Activated effector memory CD4-positive, alpha-beta T cell treated with anti-CD3 and anti-CD28 coated beads, Interleukin-2, amount 50 U/mL, for 16 hours (primary cell): ENCODE measurements around the gene ERMN.
"Not testable (repeated sequence)": the region's sequence is repeated elsewhere in the genome, so short reads cannot be mapped to it uniquely, and the experiment has no call there.

Experiments
- DNase-seq: peaks from one replicate; pipeline ENCODE4 v3.0.0-alpha.2; 2020

ERMN gene, protein sequence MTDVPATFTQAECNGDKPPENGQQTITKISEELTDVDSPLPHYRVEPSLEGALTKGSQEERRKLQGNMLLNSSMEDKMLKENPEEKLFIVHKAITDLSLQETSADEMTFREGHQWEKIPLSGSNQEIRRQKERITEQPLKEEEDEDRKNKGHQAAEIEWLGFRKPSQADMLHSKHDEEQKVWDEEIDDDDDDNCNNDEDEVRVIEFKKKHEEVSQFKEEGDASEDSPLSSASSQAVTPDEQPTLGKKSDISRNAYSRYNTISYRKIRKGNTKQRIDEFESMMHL

DNA sequence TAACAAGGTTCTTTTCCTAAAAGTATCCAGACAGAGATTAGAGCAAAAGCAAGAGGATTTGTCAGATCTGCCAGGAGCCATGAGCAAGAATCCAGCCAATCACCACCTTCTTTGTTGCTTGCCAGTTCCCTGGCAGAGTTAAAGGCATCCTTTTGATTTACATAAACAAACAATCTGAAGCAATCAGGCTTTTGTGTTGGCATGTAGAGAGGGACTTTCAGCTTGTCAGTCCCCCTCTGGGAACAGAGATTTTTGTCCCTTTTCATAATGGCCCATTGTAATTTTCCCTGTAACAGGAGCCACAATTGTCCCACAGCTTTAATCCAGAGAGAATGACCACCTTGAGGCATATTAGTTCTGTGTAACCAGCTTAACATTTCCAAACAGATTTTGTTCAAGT lies at the start of gene ERMN:
ERMN (minus strand) TSS at position 39 of the 400 bp plus-strand sequence. CDS start 182 bp downstream, outside the sequence.
- DNase-seq, result no peak

DNA sequence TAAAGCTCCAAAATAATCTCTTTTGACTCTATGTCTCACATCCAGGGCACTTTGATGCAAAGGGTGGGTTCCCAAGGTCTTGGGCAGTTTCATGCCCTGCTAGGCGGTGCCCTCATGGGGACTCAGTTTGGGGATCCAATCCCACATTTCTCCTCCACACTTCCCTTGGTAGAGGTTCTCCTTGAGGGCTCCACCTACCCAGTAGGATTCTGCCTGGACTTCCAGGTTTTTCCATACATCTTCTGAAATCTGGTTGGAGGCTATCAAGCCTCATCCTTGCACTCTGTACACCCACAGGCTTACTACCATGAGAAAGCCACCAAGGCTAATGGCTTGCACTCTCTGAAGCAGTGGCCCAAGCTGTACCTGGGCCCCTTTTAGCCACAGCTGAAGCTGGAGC lies 49.8 kb upstream of the ERMN start:
- DNase-seq, result no peak

DNA sequence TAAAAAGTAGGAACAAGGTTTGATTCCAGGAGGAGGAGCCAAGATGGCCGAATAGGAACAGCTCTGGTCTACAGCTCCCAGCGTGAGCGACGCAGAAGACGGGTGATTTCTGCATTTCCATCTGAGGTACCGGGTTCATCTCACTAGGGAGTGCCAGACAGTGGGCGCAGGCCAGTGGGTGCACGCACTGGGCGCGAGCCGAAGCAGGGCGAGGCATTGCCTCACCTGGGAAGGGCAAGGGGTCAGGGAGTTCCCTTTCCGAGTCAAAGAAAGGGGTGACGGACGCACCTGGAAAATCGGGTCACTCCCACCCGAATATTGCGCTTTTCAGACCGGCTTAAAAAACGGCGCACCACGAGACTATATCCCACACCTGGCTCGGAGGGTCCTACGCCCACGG lies 42.9 kb upstream of the ERMN start:
- not testable (repeated sequence) for DNase-seq

- DNase-seq, result no peak
These were observed 42.1 kb upstream of the ERMN start for GRCh38 chr2:157367704-157368103.

DNA sequence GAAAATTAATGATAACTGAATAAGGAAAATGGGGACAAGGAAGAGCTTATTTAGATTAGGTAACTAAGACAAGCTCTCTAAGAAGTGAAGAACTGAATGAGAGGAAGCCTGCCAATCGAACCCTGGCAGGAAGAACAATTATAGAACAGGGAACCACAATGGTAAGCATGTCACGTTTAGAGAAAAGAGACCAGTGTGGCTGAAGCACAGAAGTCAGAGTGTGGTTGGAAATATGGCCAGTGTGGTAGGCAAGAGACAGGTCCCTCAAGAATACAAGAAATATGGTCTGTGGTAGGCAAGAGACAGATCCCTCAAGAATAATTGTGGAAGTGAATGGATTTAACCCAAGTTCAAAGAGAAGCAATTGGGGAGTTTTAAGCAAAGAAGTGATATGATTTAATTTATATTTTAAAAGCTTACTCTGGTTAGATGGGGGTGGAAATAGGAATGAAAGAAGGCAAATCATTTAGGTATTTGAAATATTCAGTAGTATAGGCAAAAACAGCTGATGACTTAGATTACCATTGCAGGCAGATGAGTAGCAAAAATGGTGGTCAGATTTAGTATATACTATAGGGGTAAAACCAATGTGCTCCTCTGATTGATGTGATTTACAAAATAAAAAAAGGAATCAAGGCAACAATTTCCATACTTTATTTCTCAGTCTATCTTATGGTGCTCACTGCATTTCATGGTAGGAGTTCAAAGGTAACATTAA lies 38.8 kb upstream of the ERMN start:
- no peak for DNase-seq

DNA sequence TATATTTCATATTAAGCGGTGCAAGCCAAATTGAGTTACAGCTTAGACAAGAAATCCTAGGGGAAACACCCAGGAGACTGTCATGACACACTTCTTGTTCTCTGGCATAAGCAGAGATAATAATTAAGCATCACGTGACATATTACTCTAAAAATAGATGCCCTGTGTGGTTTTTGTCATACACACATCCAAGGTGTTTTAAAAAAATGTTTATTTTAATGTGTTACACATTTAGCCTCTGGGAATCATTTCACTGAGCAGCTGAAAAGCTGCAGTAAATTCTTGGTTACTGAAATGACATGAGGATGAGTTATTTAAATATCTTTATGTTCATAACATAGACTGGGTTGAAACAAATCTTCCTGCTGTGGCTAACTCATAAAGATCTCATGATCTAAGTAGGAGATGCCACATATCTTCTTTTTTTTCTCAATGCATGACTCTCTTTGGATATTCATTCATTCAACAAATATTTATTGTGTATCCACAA lies 38.0 kb upstream of the ERMN start:
- no peak for DNase-seq

DNA sequence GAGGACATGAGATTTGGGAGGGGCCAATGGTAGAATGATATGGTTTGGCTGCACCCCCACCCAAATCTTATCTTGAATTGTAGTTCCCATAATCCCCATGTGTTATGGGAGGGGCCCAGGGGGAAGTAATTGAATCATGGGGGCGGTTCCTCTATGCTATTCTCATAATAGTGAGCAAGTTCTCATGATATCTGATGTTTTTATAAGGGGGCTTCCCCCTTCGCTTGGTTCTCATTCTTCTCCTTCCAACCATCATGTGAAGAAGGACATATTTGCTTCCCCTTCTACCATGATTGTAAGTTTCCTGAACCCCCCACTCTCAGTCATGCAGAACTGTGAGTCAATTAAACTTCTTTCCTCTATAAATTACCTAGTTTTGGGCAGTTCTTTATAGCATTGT lies 37.0 kb upstream of the ERMN start:
- DNase-seq, result no peak

DNA sequence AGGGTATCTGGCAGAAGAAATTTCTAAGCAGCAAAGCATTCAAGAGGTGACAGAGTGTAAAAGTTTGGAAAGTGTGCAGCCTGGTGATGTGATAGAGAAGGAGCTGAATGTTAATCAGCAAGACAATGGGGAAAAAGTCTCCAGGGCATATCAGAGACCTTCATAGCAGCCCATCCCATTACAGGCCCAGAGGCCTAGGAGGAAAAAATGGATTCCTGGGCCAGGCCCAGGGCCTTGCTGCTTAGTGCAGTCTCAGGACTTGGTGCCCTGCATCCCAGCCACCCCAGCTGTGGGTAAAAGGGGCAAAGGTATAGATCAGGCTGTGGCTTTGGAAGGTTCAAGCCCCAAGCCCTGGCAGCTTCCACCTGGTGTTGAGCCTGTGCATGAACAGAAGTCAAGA lies 35.9 kb upstream of the ERMN start:
- no peak for DNase-seq

DNA sequence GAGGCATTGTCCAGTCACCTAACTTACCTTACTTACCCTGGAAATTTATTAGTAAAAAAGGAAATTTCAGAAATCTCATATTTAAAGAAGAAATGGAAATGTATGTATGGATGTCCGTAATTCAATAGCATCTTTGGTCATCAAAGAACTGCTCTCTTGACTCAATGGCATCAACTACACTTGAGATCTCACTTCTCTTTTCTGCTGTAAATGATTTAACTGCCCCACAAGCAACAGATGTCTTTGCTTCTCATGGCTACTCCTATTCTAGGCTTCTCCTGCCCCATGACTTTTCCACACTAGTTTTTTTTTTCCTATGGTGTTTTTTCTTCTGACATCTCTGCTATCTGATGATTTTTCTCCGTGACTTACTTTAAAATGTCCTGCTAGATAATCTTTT lies 34.0 kb upstream of the ERMN start:
- DNase-seq, result no peak

GRCh38 chr2:157355618-157356017 lies 30.0 kb upstream of the ERMN start:
- DNase-seq, result no peak

GRCh38 chr2:157349949-157350515 lies 24.4 kb upstream of the ERMN start:
- DNase-seq, result no peak

DNA sequence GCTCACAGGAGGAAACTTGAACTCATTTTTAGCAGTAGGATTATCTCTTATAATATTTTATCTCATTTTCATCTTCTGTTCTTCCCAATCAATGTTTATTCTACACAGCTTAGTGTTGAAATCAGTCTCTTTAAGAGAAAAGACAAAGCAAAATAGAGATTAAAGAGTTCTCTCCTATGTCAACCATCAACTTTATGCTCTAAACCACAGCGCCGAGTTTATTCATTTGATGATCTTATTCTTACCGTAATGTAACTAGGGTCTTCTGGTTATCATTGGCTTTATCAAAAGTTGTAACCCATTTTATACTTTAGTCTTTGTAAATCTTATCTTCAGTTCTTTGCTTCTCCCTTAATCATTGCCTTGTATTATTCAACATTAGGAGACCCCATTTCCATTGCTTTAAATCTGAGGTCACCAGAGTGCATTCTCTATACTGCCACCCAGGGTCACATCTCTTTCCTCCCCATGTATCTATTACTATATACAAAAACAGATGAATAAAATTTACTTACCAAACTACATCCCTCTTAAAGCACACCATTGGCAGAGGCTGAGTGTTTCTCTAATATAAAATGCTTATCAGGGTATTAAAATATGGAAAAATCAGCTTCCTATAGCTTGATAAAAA lies 22.8 kb upstream of the ERMN start:
- DNase-seq, result no peak

DNA sequence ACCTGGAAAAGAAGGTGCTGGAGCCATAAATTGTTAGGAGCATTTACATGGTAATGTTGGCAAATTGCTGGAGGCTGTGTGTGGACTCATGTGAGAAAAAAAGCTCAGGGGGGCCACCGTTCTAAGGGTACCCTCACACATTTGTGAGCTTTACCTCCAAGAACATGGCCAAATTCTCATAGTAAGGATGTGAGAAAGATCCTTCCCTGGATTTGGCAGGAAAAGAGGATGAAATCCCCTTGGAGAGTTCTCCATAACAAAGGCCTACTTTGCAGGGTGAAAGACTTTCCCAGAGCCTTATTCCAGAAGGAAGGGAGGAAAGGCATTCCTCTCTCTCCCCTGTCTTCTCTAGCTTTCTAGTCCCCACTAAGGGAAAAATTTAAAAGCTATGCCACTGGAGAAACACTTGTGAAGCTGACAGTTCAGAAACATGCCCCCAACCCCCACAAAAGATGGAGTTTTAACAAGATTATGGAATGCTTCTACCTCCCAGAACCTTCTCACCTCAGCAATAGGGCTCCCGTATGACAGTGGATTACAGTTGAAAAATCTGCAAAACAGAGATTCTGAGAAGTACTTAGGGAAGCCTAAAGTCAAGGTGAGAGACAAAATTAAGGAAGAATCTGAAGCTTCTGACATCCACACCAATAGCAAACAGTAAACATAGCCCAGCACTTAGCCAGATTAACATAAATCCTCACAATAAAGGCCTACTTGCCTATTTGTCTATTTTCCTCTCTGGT lies 20.2 kb upstream of the ERMN start:
- no peak for DNase-seq

GRCh38 chr2:157341381-157341780 lies 15.8 kb upstream of the ERMN start:
- not testable (repeated sequence) for DNase-seq

- no peak for DNase-seq
These were observed 14.5 kb upstream of the ERMN start for GRCh38 chr2:157339965-157340655.

- no peak for DNase-seq
These were observed 12.4 kb upstream of the ERMN start for GRCh38 chr2:157337978-157338377.

GRCh38 chr2:157336137-157337010 lies 10.8 kb upstream of the ERMN start:
- DNase-seq, result peak; percentile 71

DNA sequence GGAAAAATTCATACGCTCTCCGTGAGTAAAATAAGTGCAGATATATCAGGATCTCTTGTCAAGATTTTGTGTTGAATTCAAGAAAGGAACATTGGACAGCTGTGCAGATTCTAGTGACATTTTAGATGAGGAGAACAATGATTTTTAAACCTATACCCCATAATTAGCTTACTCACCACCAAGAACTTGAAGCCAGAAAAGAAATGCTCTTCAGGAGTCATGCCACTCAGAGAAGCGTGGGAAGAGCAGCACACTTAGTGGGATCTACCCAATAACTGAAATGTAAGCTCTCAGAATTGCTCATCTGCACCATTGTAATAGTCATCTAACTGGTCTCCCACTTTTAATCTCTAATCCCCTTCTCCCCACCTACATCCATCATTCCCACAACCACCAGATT lies 9.2 kb upstream of the ERMN start:
- DNase-seq, result no peak

DNA sequence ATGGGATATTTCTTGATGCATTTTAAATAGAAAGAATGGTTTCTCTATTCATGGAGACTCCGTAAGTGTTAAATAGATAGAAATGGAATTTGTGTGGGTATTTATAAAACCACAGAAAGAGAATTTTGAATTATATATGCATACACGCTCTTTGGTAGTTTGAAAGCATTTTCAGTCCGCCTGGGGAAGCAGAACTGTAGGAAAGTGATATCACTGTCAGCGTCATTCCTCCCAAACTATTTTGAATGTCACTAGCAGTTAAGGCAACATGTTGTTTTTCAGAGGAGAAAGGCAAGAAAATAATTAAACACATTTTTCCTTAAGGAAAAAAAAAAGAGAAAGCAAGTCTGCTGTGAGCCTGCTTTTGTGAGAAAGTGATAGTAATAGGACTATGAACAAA lies 8.7 kb upstream of the ERMN start:
- no peak for DNase-seq

DNA sequence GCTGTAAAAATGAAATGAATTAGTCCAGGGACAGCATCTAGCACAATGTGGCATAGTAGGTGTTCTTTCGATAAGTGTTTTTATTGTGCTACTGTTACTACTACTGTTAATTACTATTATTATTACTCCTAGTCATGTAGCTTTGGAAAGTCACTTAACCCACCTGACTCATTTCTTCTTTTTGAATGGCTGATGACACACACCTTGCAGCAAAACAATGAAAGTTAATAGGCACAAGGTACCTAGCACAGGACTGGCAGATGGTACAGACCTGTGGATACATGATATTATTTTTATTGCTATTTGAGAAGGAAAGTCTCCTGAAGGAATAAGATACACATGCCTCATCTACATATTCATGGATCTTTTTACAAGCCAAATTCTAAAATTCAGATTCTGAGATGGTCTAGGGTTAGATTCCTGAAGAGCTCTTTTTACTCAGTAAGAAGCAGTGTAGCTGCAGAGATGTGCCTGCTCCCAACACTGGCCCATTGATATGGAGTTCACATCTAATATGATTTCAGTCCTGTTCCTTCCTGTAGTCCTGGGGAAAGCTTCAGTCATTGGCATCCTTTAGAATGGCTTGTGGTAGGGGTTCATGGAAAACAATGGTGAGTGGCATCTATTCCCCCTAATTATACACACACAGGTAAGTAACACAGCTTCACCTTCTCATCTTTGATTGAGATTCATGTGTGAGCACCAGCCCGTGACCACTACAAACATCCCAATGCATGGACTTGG lies 7.9 kb upstream of the ERMN start:
- no peak for DNase-seq

- no peak for DNase-seq
These were observed 3.9 kb upstream of the ERMN start for GRCh38 chr2:157329524-157329923.
